AG10803 (cell line): Measurements from ENCODE around the gene PFKFB2.

Source experiments
- DNase-seq: peaks from one replicate; pipeline ENCODE4 v3.0.0; 2010; ENCODE audit warnings: low read depth
- H3K4me3 ChIP-seq: 2 replicates; pipeline ENCODE4 v1.5.1; 2011; ENCODE audit warnings: mild to moderate bottlenecking, low read length, control low read depth
- CTCF ChIP-seq: conservative IDR thresholded peaks from 2 replicates; pipeline ENCODE4 v1.5.1; 2011; ENCODE audit warnings: mild to moderate bottlenecking, low read length, control low read depth, inconsistent platforms

Gene PFKFB2

GRCh38 chr1:207103892-207104373 is 50.9 kb downstream of the PFKFB2 start, which contains the start of gene C4BPA:
Gene C4BPA (plus strand): TSS chr1:207104233. CDS start chr1:207113026, 8,793 bp downstream.
- no peak within 1 kb of the TSS for H3K4me3 ChIP-seq
- no peak for DNase-seq
- TF ChIP-seq CTCF: no peak

GRCh38 chr1:207109004-207109403 is 55.9 kb downstream of the PFKFB2 start:
- H3K4me3 ChIP-seq: no peak overlapping the region
- no peak for TF ChIP-seq CTCF
- DNase-seq: peak; percentile 2

GRCh38 chr1:207112616-207113296 is 59.7 kb downstream of the PFKFB2 start:
- H3K4me3 ChIP-seq: no peak overlapping the region
- no peak for TF ChIP-seq CTCF
- no peak for DNase-seq

GRCh38 chr1:207115269-207115668 is 62.2 kb downstream of the PFKFB2 start:
- no peak for TF ChIP-seq CTCF
- DNase-seq: peak; percentile 6
- H3K4me3 ChIP-seq: no peak overlapping the region

- no peak for DNase-seq
- no peak for TF ChIP-seq CTCF
- H3K4me3 ChIP-seq: no peak overlapping the region
Observed at GRCh38 chr1:207124389-207124788, 71.3 kb downstream of the PFKFB2 start.

- DNase-seq: no peak
- no peak for TF ChIP-seq CTCF
- H3K4me3 ChIP-seq: no peak overlapping the region
Observed at GRCh38 chr1:207128336-207128921, 75.4 kb downstream of the PFKFB2 start.

GRCh38 chr1:207129053-207129452 is 76.0 kb downstream of the PFKFB2 start:
- H3K4me3 ChIP-seq: no peak overlapping the region
- TF ChIP-seq CTCF: no peak
- DNase-seq: no peak
